GM12878 (cell line): ENCODE data around the gene CAMTA1. TPM values are rescaled to one million over a fixed set of nuclear protein-coding genes. Genes with fewer than 3 reads are reported as not detected.

ENCODE experiments used
- ATAC-seq: fragments of 200-7000 bp; cut with Tn5 transposase; 3 replicates; pipeline ENCODE4 v1.9.1; 2020; ENCODE audit warnings: mild to moderate bottlenecking, moderate library complexity
- BruUV-seq: library from RNA; stranded (reverse); fragments of 400-500 nt; replicated peaks from 2 replicates; lab custom pipeline; 2021; lab: Mats Ljungman, UMichigan
- CTCF ChIA-PET: fragments of 300-600 bp; sonication (Branson Sonifier 250); formaldehyde crosslinking; extraction: SDS; loops from one replicate; lab custom pipeline; 2021; ENCODE audit warnings: inconsistent platforms; lab: Yijun Ruan, JAX
- POLR2A ChIA-PET: fragments of 350-600 bp; formaldehyde crosslinking; extraction: SDS; loops from one replicate; lab custom pipeline; 2021; ENCODE audit warnings: inconsistent platforms; lab: Charles Lee
- RAD21 ChIA-PET: fragments of 300-600 bp; sonication (Branson Sonifier 250); formaldehyde crosslinking; loops from one replicate; lab custom pipeline; 2023; ENCODE audit warnings: antibody characterized with exemption; ENCODE audit not compliant: unreplicated experiment; lab: Charles Lee
- SMC1A ChIA-PET: fragments of 300-600 bp; sonication (Branson Sonifier 250); formaldehyde crosslinking; loops from one replicate; lab custom pipeline; 2023; ENCODE audit not compliant: unreplicated experiment, uncharacterized antibody; lab: Charles Lee
- DNase-seq: peaks from one replicate; pipeline ENCODE4 v3.0.0-alpha.2; 2011; ENCODE audit warnings: low read depth, low spot score
- FAIRE-seq: peaks from 3 replicates; lab custom pipeline; 2011; peaks lifted over from hg19 to GRCh38; lab: Jason Lieb, UNC
- H2AFZ ChIP-seq: 2 replicates; pipeline ENCODE4 v1.6.0; 2011; ENCODE audit warnings: low read depth, low read length, control low read depth; ENCODE audit not compliant: control insufficient read depth
- H3K27ac ChIP-seq: 2 replicates; pipeline ENCODE4 v1.5.1; 2011; ENCODE audit warnings: control low read depth; ENCODE audit not compliant: control insufficient read depth, insufficient read depth
- H3K27me3 ChIP-seq, 2 experiments: replicated peaks in 1 of 2; 2 replicates each; pipeline versions ENCODE4 v1.6.0 to v1.6.1; 2011; ENCODE audit warnings: low read length in 1 of 2; ENCODE audit not compliant: control insufficient read depth in 2 of 2, insufficient read depth in 2 of 2
- H3K36me3 ChIP-seq, 2 experiments: 2 replicates each; pipeline ENCODE4 v1.5.1; 2011; ENCODE audit warnings: low read length in 1 of 2; ENCODE audit not compliant: control insufficient read depth in 2 of 2, insufficient read depth in 2 of 2
- H3K4me1 ChIP-seq: 2 replicates; pipeline ENCODE4 v1.6.1; 2011; ENCODE audit warnings: mild to moderate bottlenecking, low read length, moderate library complexity, mixed read lengths; ENCODE audit not compliant: control insufficient read depth, insufficient read depth
- H3K4me2 ChIP-seq: 2 replicates; pipeline ENCODE4 v1.6.0; 2011; ENCODE audit warnings: control low read depth; ENCODE audit not compliant: control insufficient read depth, insufficient read depth
- H3K4me3 ChIP-seq: fragments of 200-600 bp; sonication (generic); 2 replicates; pipeline ENCODE4 v1.5.1; 2016
- H3K79me2 ChIP-seq: 2 replicates; pipeline ENCODE4 v1.6.0; 2011; ENCODE audit warnings: low read length; ENCODE audit not compliant: control insufficient read depth, insufficient read depth
- H3K9ac ChIP-seq: 2 replicates; pipeline ENCODE4 v1.8.0; 2011; ENCODE audit warnings: low read length, control low read depth, mixed read lengths; ENCODE audit not compliant: control insufficient read depth, insufficient read depth
- H3K9me3 ChIP-seq: replicated peaks from 3 replicates; pipeline ENCODE4 v1.5.1; 2011; ENCODE audit warnings: mild to moderate bottlenecking, low read length; ENCODE audit not compliant: control insufficient read depth, insufficient read depth
- H4K20me1 ChIP-seq: 2 replicates; pipeline ENCODE4 v1.6.0; 2011; ENCODE audit not compliant: control insufficient read depth, insufficient read depth
- ASH2L ChIP-seq: fragments of 300-600, 200-600 bp; sonication (generic); IDR thresholded peaks from 2 replicates; pipeline ENCODE4 v1.6.1; 2017; ENCODE audit warnings: low read depth, mild to moderate bottlenecking, borderline replicate concordance
- HDAC2 ChIP-seq: fragments of 200-600 bp; sonication (generic); IDR thresholded peaks from 2 replicates; pipeline ENCODE4 v1.6.1; 2017
- NFXL1 ChIP-seq: fragments of 450-650 bp; IDR thresholded peaks from 2 replicates; pipeline ENCODE4 v1.6.1; 2017; ENCODE audit warnings: antibody characterized with exemption, mild to moderate bottlenecking, borderline replicate concordance
- NR2C2 ChIP-seq: IDR thresholded peaks from 2 replicates; pipeline ENCODE4 v1.6.1; 2011; ENCODE audit warnings: borderline replicate concordance, low read depth; ENCODE audit not compliant: control insufficient read depth, insufficient read length
- PAX8 ChIP-seq: fragments of 450-650 bp; IDR thresholded peaks from 2 replicates; pipeline ENCODE4 v1.6.1; 2017; ENCODE audit warnings: mild to moderate bottlenecking, moderate library complexity
- POLR2A ChIP-seq: IDR thresholded peaks from 2 replicates; pipeline ENCODE4 v1.6.1; 2011; ENCODE audit warnings: low read depth, mild to moderate bottlenecking, low read length
- SP1 ChIP-seq: IDR thresholded peaks from one replicate; pipeline ENCODE4 v1.6.1; 2011; ENCODE audit warnings: low read depth, low read length
- YY1 ChIP-seq: IDR thresholded peaks from 2 replicates; pipeline ENCODE4 v1.6.1; 2011; ENCODE audit warnings: low read depth, mild to moderate bottlenecking, low read length
- WGBS: methylation state at CpG from one replicate; pipeline ENCODE4 v1.1.6; 2016; ENCODE audit warnings: low lambda C conversion rate; ENCODE audit not compliant: insufficient replicate concordance, insufficient coverage; ENCODE audit errors: missing lambda C conversion rate; 5-methylcytosine and 5-hydroxymethylcytosine counted together
- in situ Hi-C: fragments of 300-500 bp; cut with MboI; formaldehyde crosslinking; loops from 9 replicates; pipeline ENCODE4 v1.14.3; 2018; ENCODE audit warnings: mixed read lengths
- intact Hi-C: fragments of 100-400 bp; cut with micrococcal nuclease; formaldehyde crosslinking; loops from one replicate; pipeline ENCODE4 v1.14.2; 2022; ENCODE audit not compliant: unreplicated experiment
- polyA plus RNA-seq, 11 experiments: library from polyadenylated mRNA; depleted of rRNA in 4 of 11; unstranded in 6 of 11; stranded (reverse) in 5 of 11; fragments of >200 nt; fragmentation: Nextera tagmentation in 4 of 11; fragmentation: Illumina TruSeq in 1 of 11; extraction: Ambion mirVana in 4 of 11; extraction: Trizol in 1 of 11; gene quantifications; 1 replicate in 1 of 11; 2 replicates in 10 of 11; pipeline versions ENCODE4 v1.2.1 to v1.2.3, GENCODE V29; 2011 to 2016; ENCODE audit warnings: inconsistent platforms in 2 of 11, missing spikeins in 2 of 11, low read depth in 1 of 11
- total RNA-seq, 4 experiments: library from RNA; depleted of rRNA in 3 of 4; stranded (reverse); fragments of >200 nt in 3 of 4; fragmentation: Illumina TruSeq in 1 of 4; extraction: Trizol in 1 of 4; gene quantifications; 2 replicates each; pipeline versions ENCODE4 v1.2.1 to v1.2.3, GENCODE V29; 2013 to 2021
- TF ChIP-seq, protein P1 (sequence below): fragments of 450-650 bp; IDR thresholded peaks from 2 replicates; pipeline ENCODE4 v1.6.1; 2017; ENCODE audit warnings: mild to moderate bottlenecking, low read depth, inconsistent platforms; ENCODE audit not compliant: poor library complexity, severe bottlenecking
- TF ChIP-seq, protein P2 (sequence below): fragments of 450-650 bp; formaldehyde crosslinking; IDR thresholded peaks from 2 replicates; pipeline ENCODE4 v1.5.0; 2022; ENCODE audit warnings: mild to moderate bottlenecking, missing genetic modification characterization

CAMTA1 gene
- total and polyA plus RNA-seq, 10 of the 15 experiments (the other 5 are each of a cell fraction or from before 2014, with no cell fraction given): 37.7 to 148 (median 76.4) TPM

DNA sequence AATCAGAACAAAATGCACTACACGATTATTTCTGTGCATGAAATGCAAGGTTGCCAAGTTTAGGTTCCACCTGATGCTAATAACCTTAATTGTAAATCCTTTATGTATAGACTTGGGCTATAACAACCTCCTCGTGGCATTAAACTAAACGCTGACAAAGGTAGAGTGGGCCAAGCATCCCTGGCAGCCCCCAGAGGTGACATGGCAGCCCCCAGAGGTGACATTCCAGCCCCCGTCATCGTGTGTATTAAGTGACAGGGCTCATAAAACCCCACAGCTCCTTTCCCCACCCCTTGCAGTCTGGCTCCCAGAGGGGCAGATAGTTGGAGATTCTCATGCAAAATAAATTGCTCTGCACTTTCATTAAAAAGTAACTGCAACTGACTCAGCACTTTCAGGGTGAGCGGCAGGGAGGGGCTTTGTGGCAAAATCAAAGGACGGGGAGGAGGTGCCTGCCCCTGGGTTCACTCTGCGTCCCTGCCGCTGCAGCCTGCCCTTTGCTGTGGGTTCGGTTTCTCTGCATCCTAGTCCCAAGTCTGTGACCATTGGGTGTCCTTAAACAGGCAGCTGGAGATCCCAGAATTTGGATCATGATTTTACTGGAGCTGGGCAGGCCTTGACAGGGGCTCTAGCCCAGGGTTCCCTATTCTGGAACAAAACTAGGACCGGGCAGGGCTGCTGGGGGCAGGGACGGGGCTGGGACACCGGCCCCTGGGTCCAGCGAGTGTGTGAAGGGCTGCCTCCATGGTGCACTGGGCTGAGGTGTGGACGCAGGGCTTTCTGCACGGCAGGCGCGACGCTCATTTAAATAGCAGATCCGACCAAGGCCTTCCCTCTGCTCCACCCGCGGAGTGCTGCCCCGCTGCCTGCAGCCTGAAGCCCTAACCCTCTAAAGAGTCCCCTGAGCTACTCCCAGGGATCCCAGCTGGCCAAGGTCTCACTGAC, 751.0 kb downstream of the CAMTA1 start:
- in situ Hi-C loops: no loop called here
- H3K36me3 ChIP-seq: no peaks in the 10 kb centered on the region

DNA sequence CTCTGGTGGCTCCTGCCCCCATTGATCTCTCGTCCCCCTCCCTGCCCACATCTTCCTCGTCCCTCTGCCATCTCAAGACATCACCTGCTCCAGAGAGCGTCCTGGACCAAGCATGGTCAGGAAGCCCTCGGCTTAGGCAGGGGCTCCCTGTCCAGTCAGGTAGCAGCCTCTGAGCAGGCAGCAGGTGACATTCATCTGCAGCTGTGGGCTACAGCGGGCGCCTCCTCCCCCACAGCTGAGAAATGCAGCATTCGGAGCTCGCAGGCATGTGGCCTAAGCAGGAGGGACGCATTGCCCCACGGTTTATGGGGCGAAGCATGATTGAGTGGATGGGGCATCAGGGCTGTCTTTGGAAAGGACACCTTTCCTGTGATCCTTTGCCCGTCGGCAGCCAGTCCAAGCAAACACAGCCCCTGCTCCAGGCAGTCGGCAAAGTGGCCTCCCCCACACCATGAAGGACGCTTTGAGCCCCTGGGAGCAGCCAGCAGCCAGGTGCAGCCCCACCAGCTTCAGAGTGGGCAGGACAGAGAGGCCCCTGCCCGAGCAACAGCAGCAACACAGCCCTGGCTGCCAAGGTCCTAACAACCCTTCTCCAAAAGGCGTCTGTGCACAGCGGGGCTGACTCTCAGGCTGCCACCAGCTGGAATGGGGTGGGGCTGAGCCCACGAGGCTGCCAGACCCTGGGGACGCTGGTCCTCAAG, 751.8 kb downstream of the CAMTA1 start:
- 10% methylated on average over 20 of the region's 20 CpGs for WGBS
- Histone ChIP-seq H3K9me3 (no peaks in the 10 kb centered on the region), H3K4me3 (no peak overlapping the region), H3K27ac (no peak overlapping the region), H3K4me2 (no peak overlapping the region), H2AFZ (no peak overlapping the region), H3K79me2 (no peaks in the 10 kb centered on the region), H3K36me3 (no peaks in the 10 kb centered on the region), H3K27me3 (no peaks in the 10 kb centered on the region; a peak in 2 of 4 replicates), H4K20me1 (no peaks in the 10 kb centered on the region), H3K4me1 (no peaks in the 10 kb centered on the region), H3K9ac (no peak overlapping the region)
- ChIA-PET RAD21 (no interaction called here), SMC1A (no interaction called here), CTCF (interaction anchor here (1.2 kb wide), 1 partner anchor 46 kb away, joined by 3 read pairs; no protein-coding TSS in a partner anchor), POLR2A (no interaction called here)
- BruUV-seq: no TSS peak
- ATAC-seq (no peak), DNase-seq (no peak), FAIRE-seq (no peak)
- in situ Hi-C loops: no loop called here
- intact Hi-C loops: no loop called here
- no peak for TF ChIP-seq ASH2L
- no peak for TF ChIP-seq YY1
- TF ChIP-seq, protein P1, sequence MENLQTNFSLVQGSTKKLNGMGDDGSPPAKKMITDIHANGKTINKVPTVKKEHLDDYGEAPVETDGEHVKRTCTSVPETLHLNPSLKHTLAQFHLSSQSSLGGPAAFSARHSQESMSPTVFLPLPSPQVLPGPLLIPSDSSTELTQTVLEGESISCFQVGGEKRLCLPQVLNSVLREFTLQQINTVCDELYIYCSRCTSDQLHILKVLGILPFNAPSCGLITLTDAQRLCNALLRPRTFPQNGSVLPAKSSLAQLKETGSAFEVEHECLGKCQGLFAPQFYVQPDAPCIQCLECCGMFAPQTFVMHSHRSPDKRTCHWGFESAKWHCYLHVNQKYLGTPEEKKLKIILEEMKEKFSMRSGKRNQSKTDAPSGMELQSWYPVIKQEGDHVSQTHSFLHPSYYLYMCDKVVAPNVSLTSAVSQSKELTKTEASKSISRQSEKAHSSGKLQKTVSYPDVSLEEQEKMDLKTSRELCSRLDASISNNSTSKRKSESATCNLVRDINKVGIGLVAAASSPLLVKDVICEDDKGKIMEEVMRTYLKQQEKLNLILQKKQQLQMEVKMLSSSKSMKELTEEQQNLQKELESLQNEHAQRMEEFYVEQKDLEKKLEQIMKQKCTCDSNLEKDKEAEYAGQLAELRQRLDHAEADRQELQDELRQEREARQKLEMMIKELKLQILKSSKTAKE: no peak
- TF ChIP-seq POLR2A: no peak
- TF ChIP-seq NFXL1: no peak
- TF ChIP-seq SP1: no peak
- TF ChIP-seq, protein P2, sequence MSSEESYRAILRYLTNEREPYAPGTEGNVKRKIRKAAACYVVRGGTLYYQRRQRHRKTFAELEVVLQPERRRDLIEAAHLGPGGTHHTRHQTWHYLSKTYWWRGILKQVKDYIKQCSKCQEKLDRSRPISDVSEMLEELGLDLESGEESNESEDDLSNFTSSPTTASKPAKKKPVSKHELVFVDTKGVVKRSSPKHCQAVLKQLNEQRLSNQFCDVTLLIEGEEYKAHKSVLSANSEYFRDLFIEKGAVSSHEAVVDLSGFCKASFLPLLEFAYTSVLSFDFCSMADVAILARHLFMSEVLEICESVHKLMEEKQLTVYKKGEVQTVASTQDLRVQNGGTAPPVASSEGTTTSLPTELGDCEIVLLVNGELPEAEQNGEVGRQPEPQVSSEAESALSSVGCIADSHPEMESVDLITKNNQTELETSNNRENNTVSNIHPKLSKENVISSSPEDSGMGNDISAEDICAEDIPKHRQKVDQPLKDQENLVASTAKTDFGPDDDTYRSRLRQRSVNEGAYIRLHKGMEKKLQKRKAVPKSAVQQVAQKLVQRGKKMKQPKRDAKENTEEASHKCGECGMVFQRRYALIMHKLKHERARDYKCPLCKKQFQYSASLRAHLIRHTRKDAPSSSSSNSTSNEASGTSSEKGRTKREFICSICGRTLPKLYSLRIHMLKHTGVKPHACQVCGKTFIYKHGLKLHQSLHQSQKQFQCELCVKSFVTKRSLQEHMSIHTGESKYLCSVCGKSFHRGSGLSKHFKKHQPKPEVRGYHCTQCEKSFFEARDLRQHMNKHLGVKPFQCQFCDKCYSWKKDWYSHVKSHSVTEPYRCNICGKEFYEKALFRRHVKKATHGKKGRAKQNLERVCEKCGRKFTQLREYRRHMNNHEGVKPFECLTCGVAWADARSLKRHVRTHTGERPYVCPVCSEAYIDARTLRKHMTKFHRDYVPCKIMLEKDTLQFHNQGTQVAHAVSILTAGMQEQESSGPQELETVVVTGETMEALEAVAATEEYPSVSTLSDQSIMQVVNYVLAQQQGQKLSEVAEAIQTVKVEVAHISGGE: no peak
- no peak for TF ChIP-seq PAX8
- TF ChIP-seq HDAC2: no peak

More for the DNA sequence above, 751.0 kb downstream of the CAMTA1 start:
- no peak overlapping the region for H2AFZ ChIP-seq
- no peaks in the 10 kb centered on the region for H3K9me3 ChIP-seq
- intact Hi-C loops: no loop called here
- no peaks in the 10 kb centered on the region for H4K20me1 ChIP-seq
- H3K79me2 ChIP-seq: no peaks in the 10 kb centered on the region
- 32% methylated on average over 23 of the region's 23 CpGs for WGBS
- SMC1A ChIA-PET: no interaction called here
- BruUV-seq: no TSS peak
- H3K4me3 ChIP-seq: no peak overlapping the region
- no peaks in the 10 kb centered on the region; a peak in 2 of 4 replicates for H3K27me3 ChIP-seq
- no peak for FAIRE-seq
- no peak; the same call in 2 of the 3 replicates for ATAC-seq
- POLR2A ChIA-PET: interaction anchor here (0.5 kb wide), 1 partner anchor 1848 kb away, joined by 3 read pairs; no protein-coding TSS in a partner anchor
- TF ChIP-seq NR2C2: no peak
- TF ChIP-seq, all 136 proteins: peak for 0
- H3K9ac ChIP-seq: no peak overlapping the region
- H3K4me2 ChIP-seq: no peak overlapping the region
- ChIA-PET CTCF (no interaction called here), RAD21 (no interaction called here)
- no peak overlapping the region for H3K27ac ChIP-seq
- DNase-seq: no peak
- no peaks in the 10 kb centered on the region for H3K4me1 ChIP-seq
